COR-L47 (cell line): ENCODE results near the gene SCG3.

ENCODE experiments used
- DNase-seq: peaks from one replicate; lab custom pipeline; 2025; lab: John Stamatoyannopoulos, UW

SCG3 gene

DNA sequence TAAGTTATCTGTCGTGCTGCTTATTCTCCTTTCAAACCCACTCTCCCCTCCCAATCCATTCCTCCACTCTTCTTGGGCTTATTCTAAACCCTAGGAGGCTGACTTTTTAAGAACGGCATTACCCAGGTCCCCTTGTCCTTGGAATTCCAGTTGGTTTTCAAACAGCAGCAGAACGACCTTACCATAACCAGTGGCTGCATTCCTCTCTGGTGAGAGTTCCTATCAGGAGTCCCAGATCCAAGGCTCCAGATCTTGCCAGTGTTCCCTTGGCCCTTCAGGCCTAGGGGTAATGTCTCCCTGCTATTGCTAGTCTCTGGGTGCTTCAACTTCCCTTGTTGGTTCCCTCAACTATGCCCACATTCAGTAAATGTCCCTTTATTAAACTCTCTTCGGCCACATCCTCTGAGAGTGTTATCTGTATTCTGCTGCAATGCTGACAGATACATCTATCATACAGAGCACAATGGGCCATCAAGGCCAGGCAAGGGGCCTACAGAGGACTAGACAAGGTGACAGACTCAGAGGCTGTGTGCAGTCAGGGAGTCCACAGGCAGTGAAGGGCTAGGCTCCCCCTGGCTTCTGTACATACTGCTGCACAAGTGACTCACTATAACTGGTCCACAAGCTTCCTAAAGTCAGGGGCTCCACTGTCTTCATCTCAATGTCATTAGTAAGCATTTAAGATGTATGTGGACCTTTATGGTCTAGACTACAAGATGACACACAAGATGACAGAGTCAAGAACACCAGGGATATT lies 46.0 kb downstream of the SCG3 start:
- no peak for DNase-seq

DNA sequence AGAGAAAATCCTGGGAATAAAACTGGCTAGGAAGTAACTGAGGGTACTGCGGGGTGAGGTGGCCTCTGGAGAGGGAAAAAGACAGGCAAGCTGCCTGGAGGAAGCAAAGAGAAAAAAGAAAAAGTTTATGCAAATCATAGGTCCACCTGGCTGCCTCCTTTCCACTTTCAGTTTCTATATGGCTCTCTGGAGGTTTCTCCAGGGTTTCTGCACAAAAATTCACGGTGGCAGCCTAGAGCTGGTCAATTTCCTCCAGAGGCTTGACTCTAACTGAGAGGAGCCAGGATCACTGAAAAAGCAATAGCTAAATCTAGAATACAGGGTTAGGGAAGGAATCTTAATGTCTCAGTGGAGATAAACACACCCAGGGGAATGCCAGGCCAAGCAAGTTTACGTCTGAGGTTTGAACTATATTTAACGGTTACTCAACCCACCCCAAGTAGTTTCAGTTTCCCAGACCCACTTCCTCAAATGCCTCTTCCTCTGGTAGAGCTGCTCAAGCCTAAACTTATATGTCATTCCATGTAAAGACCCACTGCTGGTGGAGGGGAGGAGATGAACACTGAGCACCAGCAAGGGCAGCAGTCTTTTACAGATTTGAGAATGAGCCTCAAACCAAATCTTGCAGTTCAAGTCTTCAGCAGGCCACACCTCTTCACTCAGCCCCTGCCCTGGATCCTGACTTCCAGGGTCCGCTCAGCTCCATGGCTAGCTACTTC lies 50.4 kb downstream of the SCG3 start:
- no peak for DNase-seq

DNA sequence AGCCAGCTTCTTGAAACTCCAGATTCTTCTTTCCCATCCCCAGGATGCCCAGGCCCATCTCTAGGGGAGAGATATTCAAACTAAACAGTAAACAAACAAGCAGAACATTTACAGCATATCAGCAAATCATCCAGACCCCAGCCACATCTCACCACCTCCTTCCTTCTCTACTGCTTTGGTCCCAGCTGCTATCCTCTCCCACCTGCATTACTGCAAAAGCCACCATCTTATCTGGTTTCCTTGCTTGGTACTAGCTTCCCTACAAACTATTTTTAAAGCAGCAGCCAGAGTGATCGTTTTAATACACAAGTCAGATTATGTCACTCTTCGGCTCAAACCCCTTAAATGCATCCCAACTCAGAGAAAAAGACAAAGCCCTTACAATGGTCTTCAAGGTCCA lies 51.3 kb downstream of the SCG3 start:
- DNase-seq: no peak

DNA sequence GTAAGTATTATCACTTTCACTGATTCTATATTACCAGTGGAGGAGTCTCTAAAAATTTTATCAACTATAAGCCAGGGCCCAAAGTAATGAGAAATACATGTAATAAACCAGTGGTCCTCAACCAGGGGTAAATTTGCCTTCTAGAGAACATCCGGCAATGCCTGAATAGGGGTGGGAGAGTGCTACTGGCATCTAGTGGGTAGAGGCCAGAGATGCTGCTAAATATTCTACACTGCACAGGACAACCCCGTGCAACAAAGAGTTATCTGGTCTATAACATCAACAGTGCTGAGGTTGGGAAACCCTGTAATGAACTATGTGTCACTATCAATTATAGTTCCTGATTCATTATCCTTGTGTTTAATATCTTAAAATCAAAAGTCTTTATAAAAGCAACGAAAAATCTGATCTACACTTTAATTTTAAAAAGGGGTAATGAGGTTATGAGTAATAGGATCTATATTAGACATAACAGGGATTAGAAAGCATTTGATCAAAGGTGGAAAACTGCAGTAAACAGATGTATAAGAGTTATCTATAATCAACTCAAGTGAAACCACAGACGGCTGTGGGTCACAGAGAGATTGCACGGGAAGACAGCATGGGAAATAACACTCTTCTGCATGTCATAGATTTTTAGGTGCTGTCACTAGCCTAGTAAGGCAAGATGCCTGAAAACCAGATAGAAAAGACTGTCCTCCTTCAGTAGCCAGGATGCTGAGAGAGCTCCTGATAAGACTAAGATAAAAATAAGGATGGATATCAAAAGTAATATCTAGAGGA lies 54.1 kb downstream of the SCG3 start:
- DNase-seq: peak; percentile 35

DNA sequence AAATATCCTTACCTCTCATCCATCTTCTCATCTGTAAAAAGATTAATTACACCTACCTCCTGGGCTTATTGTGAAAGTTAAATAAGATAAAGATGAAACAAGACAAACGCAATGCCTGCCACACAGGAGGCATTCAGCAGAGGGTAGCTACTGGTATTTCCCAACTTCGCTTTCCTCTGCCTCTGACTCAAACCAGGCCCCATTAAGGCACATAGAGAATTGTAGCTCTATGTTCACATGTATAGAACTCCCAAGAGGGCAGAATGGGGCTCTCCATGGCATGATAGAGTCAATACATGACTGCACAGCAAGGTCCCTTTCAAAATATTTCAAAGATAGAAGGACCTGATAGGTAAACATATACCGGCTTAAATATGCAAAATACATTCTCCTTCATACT lies 54.8 kb downstream of the SCG3 start:
- DNase-seq: no peak

DNA sequence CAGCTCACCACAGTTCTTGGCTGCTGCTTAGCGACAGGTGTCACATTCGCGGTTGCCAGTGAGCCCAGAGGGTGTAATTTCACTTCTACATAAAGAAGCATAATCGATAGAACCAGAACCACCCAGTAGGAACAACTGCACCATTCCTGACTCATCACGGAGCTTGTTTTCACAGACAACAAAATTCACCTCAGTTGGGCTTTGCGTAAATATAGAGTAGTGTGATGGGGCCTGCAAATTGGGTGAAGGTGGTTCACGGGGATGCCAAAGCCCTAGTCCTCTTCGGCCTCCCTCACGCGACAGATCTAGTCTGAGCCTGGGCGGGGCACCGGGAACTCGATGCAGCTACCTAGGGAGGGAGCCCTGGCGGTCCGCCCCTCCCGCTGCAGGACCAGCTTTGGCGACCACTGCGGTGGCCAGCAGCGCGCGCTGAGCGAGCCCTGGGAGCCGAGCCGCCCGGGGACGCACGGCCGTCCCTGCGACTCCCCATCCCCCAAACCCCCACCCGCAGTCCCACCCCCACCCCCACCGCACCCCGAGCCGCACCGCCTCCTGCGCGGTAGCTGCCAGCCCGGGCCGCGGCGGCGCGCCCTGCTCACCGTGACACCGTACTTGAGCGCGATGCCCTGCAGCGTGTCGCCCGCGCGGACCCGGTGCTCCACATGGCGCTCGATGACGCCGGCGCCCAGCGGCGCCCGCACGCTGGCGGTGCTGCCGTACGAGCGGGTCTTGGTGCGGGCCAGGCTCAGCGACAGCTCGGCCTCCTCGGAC lies 55.6 kb downstream of the SCG3 start:
- DNase-seq: peak; percentile 82

DNA sequence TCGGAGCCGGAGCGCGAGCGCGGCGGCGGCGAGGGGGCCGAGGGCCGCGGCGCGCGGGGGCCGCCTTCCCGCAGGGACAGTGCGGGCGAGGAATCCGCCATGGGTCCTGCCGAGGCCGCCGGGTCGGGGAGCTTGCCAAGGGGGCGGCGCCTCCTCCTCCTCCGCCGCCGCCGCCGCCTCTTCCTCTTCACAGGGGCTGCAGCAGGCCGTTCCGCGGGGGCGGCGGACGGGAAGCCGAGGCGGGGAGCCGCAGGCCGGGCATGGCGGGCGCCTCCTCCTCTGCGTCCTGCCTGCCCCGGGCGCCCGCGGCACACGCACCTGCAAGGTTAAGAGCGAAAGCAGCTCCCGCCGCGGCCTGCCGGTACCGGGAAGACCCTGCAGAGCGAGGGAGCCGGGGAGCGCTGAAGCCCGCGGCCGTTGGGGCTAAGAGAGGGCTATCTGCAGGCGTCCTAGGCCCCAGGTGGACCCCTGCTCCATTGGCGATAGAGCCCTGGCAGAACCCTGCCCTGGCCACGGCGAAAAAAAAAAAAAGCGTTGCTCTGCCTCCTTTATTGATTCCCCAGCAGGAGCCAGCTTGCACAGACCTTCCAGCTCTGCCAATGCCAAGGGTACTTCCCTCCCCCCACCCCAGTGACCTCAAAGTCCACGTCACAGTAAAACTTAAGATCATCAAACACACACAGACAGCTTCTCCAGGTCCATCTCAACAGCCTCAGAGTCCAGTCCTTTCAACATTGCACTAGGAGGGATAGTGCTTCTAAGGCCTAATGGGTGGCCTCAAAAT lies 56.4 kb downstream of the SCG3 start, which contains the start of gene LYSMD2:
TSS of gene LYSMD2 (minus strand) at position 134 of the 784 bp plus-strand sequence. CDS start at position 101, 33 bp downstream.
- DNase-seq: peak; percentile 60

DNA sequence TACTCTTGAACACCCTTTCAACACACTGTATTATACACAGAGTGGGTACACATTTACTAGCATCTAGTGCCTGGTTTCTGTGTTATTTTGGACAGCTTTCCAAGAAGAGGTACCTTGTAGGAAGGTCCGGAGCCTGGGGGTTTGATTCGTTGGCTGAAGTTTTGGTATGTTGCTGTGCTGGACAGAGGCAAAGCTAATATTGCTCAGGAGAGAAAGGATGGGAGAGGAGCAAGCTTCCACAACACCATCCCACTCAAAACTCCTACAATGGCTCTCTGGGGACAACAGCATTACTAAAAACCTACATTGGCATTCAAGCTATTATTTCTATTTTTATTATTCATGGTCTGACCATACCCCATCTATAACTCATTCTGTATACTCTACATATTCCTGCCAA lies 57.2 kb downstream of the SCG3 start:
- DNase-seq: no peak

DNA sequence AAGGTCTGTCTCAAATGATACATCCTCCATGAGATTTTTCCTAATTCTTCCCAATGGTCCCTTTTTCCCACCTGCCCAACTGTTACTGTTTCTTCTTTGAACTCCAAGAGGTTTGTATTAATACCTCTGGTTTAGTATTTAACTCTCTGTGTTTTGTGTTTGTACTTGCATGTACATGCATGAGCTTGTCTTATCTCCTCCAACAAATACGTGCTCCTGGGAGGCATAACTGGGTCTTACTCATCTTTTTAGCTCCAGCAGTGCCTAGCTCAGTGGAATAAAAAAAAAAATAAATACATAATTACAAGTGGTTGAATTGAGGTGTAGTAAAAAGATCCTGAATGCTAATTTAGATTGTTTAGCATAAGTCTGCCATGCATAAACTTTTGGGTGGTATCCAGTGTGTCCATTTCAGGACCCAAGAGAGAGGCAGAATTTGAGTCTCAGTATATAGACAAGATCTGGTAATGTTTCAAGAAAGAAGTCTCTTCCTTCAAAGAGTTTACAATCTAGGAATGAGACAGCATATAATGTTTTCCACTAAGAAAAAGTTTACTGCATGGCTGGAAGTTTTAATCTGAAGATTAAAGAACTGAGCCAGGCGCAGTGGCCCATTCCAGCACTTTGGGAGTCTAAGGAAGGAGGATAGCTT lies 57.9 kb downstream of the SCG3 start:
- no peak for DNase-seq

DNA sequence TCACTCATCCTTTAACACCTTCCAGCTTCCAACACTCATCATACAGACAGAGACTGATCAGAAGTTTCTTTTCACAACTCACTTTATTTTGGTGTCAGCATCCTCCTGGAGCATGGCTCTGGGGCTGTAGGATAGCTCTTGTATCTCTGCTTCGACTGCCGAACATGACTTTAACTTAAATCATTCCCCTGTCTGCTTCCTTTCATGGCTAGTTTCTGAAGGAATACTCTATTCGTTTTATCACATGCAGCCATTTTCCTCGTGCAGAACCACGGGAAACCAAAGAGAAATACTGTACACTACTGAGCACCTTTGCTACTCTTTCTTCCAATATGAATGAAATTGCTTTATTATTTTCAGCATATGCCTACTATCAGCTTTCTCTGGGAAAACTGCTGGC lies 68.0 kb downstream of the SCG3 start:
- DNase-seq: no peak

DNA sequence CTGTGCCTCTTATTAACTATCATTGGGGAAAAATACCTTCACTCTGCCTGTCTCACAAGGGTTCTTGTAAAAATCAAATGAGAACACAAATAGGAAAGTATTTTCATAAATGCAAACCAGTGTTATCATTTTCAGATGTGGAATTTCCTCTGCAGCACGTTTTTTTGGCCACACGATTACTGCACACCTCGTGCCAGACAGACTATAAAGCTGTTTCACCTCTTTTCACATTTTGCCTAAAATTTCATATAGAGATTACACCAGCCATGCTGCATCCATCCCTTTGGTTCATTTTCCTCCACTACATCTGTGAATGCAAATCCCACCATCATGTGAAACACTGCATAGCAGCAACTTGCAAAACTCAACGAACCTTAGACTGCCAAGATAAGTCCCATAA lies 68.9 kb downstream of the SCG3 start:
- DNase-seq: no peak

DNA sequence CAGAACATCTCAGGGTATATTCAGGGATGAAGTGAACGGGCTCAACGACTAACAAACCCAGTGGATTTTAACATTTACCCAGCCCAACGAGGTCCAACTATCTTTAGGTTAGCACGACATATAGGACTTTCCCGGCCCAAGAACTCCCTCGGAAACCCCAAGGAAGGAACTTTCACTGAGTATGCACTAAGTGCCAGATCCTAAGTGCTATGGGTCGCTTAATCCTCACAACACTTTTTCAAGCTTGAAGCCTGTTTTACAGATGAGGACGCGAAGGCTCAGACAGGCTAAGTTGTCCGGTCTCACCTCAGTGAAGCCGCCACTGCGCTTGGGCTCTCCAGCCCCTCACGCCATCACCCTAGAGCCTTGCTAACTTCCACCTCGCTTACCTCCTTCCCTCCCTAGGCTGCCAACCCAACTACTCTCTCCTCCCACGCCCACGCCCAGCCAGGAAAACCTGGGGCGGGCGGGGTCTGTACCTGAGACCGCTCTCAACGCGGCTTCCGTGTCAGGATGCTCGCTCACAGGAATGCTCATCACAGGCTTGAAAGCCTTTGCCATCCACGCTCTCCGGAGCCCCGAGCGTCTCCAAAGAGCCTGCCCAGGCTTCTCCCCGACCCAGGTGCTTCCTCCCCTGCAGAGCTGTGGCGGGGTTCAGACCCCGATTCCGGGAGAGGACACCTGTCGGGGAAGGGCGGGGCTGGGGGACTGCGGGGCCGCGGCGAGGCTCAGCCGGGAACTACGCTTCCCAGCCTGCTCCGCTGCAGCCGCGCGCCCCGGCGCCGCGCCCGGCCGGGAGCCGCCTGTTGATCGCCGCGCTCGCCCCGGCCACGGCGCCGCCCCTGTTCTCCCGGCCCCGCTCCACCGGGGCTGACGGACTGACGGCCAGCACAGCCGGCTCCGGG lies 69.7 kb downstream of the SCG3 start, which contains the start of gene TMOD2:
TSS of gene TMOD2 (plus strand) at position 806 of the 905 bp plus-strand sequence. CDS start 14,845 bp downstream, outside the sequence.
- peak; percentile 72 for DNase-seq

DNA sequence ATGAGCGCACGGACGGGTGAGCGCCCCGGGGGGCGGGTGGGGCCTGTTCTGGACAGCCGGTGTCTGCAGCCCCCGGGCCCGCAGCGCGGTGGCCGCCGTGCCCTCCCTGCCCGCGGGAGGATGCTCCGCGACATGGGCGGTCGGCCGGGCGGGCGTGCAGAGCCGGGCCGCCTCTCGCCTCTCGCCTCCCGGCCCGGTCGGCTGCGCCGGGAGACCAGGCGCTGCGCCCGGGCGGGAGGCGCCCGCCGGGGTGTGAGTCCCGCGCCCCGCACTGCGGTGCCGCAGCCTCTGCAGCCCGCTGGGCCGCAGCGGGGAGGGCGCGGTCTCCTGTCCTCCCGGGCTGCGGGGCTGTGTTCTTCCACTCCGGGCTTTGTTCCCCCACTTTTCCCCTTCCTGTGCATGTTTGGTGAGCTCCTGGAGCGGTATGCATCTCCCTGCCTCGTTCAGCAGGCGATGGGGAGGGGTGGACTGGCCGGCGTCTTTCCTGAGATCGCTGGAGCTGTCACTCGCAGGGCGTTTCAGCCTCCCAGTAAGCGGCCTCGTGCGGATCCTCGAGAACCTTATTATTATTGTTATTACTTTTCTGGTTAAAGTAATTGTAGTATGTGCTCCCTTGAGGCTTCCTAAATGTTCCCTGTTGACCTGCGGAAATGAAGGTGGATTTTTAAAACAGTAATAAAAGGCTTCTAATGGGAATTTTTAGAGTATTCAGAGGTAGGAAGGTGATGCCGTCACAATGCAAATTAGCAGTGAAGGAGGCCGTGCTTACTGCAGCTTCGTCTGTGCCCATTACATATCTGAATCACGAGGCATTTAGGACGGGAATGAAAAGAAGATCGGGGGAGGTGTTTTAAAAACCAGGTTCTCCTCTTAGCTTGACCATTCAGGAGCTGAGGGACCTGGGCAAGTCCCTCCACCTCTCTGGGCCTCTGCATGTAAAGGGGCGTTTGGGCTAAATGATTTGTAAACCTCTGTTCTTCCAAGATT lies 70.7 kb downstream of the SCG3 start:
- peak; percentile 28 for DNase-seq

DNA sequence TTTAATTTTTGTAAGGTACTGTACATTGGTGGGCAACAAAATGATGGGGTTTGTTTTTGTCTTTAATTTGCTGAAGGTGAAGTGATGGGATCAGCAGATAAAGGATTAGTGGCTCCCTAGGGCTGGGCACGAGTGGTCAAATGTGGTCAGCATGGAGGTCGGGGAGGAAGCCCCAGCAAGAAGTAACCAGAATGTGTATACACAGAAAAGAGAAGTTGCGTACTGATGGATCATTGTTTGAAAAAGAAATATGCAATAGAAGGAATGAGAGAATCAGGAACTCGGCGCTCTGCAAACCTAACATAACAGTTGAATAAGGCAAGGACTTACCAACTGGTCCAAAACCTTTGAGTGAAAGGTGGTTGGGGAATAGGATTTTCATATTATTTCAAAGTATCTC lies 71.6 kb downstream of the SCG3 start:
- DNase-seq: no peak

DNA sequence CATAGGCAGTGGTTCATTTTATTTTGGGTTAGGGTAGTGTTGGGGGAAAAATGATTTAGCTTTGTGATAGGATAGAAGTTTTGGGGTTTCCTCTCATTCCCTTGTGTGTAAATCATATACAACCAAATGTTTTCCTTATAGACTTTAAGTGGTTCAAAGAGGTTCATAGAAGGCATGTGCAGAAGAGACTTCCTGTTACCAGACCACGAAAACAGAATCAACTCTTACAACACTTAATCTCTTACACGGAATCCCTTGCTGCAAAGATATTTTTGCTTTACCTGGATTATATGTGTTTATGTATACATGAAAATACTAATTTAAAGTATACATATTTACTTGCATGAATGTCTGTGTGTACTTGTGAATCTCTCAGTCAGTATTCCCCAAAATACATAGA lies 73.0 kb downstream of the SCG3 start:
- DNase-seq: no peak

DNA sequence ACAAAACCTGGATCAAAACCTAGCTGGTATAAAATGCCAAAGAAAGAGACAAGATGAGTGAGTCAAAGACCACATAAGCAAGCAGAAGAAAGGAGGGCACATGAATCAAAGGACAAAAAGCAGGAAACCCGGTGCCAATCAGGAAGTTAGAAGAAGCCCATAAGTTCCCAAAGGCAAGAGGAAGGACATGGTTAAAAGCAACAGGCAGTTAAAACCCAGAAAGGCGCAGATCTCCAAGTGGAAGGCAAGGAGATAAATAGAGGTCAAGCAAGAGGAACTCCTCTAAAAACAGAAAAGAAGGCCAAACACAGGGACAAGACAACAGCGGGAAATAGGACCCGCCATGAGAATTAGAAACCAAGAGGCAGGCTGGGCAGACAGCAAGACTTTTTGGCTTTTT lies 74.5 kb downstream of the SCG3 start:
- no peak for DNase-seq

DNA sequence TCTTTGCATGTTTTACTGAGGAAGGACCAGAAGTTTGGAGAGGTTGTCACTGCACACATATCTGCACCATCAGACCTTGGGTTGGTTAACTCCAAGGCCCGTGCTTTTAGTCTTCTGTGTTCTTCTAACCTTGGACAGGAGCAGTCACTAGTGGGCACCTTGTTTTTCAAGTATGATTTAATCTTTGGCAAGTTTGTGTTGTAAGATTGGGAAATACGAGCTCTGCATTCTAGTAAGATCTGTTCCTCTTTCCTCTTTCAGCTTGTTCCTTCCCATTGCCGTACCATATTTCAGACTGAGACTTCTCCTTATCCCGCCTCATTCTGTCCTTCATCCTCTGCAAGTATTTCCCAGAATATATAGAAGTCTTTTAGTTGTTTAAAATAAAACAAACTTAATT lies 75.2 kb downstream of the SCG3 start:
- no peak for DNase-seq

DNA sequence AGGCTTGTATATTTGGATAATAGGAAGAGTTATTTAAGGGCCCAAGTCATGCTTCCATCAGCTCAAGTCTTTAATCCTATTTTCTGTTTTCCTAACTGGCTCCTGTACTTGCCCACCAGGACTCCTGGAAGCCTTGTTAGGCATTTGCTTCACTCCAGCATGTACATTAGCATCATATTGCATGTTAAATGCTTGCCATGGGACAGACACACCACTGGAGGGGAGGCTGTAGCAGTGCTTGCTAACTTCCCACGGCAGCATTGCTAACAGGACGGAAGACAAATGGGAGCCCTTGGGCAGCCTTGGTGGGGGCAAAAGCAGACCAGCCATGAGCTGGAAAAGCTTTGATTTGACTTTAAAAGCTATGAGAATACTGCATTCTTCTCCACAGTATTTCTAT lies 76.1 kb downstream of the SCG3 start:
- no peak for DNase-seq
